IMR-90 (cell line): ENCODE results near the gene MRM2.

Experiments
- CEBPB ChIP-seq: IDR thresholded peaks from 2 replicates; pipeline ENCODE4 v1.6.1; 2012; ENCODE audit warnings: low read depth, low read length, improper control_type of control experiment
- CHD1 ChIP-seq: IDR thresholded peaks from 2 replicates; pipeline ENCODE4 v1.6.1; 2012; ENCODE audit warnings: low read depth, low read length, improper control_type of control experiment
- FOS ChIP-seq: fragments of 150-350 bp; IDR thresholded peaks from 2 replicates; pipeline ENCODE4 v1.6.1; 2016; ENCODE audit warnings: low read depth, low read length
- MAFK ChIP-seq: IDR thresholded peaks from 2 replicates; pipeline ENCODE4 v1.6.1; 2012; ENCODE audit warnings: low read depth, low read length, improper control_type of control experiment
- POLR2A ChIP-seq: IDR thresholded peaks from 2 replicates; pipeline ENCODE4 v1.6.1; 2012; ENCODE audit warnings: mild to moderate bottlenecking, low read depth, low read length
- TF ChIP-seq, protein P1 (sequence below): conservative IDR thresholded peaks from 2 replicates; pipeline ENCODE4 v1.5.1; 2012; ENCODE audit warnings: mild to moderate bottlenecking, low read depth, low read length, improper control_type of control experiment
- TF ChIP-seq, protein P2 (sequence below): fragments of 150-350 bp; IDR thresholded peaks from 2 replicates; pipeline ENCODE4 v1.6.1; 2016; ENCODE audit warnings: low read depth, mild to moderate bottlenecking, low read length, moderate library complexity, borderline replicate concordance
- TF ChIP-seq, protein P3 (sequence below): fragments of 150-350 bp; IDR thresholded peaks from 2 replicates; pipeline ENCODE4 v1.6.1; 2017; ENCODE audit warnings: mild to moderate bottlenecking, antibody characterized with exemption, low read length, low read depth

DNA sequence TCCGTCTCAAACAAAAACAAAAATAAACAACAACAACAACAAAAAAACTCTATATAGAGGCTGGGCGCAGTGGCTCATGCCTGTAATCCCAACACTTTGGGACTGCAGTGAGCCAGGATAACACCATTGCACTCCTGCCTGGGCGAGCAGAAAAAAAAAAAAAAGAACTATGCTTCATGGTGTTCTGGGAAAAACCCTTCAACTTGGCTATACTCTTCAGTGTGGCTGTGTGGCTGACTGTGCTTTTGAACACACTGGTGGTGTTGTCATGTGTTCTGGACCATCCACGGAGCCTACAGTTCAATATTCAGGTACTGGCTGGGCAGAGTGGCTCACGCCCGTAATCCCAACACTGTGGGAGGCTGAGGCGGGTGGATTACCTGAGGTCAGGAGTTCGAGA is 45.7 kb upstream of the MRM2 start:
- TF ChIP-seq, protein P1, sequence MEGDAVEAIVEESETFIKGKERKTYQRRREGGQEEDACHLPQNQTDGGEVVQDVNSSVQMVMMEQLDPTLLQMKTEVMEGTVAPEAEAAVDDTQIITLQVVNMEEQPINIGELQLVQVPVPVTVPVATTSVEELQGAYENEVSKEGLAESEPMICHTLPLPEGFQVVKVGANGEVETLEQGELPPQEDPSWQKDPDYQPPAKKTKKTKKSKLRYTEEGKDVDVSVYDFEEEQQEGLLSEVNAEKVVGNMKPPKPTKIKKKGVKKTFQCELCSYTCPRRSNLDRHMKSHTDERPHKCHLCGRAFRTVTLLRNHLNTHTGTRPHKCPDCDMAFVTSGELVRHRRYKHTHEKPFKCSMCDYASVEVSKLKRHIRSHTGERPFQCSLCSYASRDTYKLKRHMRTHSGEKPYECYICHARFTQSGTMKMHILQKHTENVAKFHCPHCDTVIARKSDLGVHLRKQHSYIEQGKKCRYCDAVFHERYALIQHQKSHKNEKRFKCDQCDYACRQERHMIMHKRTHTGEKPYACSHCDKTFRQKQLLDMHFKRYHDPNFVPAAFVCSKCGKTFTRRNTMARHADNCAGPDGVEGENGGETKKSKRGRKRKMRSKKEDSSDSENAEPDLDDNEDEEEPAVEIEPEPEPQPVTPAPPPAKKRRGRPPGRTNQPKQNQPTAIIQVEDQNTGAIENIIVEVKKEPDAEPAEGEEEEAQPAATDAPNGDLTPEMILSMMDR, result no peak
- TF ChIP-seq, protein P2, sequence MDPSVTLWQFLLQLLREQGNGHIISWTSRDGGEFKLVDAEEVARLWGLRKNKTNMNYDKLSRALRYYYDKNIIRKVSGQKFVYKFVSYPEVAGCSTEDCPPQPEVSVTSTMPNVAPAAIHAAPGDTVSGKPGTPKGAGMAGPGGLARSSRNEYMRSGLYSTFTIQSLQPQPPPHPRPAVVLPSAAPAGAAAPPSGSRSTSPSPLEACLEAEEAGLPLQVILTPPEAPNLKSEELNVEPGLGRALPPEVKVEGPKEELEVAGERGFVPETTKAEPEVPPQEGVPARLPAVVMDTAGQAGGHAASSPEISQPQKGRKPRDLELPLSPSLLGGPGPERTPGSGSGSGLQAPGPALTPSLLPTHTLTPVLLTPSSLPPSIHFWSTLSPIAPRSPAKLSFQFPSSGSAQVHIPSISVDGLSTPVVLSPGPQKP, result no peak
- TF ChIP-seq, protein P3, sequence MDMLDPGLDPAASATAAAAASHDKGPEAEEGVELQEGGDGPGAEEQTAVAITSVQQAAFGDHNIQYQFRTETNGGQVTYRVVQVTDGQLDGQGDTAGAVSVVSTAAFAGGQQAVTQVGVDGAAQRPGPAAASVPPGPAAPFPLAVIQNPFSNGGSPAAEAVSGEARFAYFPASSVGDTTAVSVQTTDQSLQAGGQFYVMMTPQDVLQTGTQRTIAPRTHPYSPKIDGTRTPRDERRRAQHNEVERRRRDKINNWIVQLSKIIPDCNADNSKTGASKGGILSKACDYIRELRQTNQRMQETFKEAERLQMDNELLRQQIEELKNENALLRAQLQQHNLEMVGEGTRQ, result no peak
- TF ChIP-seq CEBPB (no peak), CHD1 (no peak), MAFK (no peak), POLR2A (no peak), FOS (no peak)
